Measurements from ENCODE around the gene GRIN2D.
"Not testable (repeated sequence)": the region's sequence is repeated elsewhere in the genome, so short reads cannot be mapped to it uniquely, and the experiment has no call there.

Gene GRIN2D

DNA sequence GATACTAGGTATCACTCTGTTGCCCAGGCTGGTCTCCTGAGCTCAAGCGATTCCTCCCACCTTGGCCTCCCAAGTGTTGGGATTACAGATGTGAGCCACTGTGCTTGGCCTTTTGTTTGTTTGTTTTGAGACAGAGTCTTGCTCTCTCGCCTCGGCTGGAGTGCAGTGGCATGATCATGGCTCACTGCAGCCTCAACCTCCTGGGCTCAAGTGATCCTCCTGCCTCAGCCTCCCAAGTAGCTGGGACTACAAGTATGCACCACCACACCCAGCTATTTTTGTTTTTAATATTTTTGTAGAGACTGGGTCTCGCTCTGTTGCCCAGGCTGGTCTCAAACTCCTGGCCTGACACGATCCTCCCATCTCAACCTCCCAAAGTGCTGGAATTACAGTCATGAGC, 21.7 kb upstream of the GRIN2D start:
- DNase-seq (ENCODE audit: low spot score), result not testable (repeated sequence)

DNA sequence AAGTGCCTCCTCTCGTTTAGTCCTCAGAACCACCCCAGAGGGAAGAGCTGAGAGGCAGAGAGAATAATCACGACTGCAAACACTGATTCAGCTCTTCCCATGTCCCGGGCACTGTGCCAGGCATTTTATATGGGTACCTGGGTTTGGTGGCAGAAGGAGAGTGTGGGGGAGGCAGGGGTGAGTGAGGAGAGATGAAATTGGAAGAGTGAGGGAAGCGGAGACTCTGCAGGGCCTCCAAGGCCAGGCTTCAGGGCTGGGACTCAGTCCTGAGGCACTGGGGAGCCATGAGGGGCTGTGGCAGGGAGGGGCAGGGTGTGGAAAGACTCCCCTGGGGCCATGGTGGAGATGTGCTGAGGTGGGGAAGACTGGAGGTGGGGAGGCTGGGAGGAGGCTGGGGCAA, 20.6 kb upstream of the GRIN2D start:
- DNase-seq (ENCODE audit: low spot score), result no peak

DNA sequence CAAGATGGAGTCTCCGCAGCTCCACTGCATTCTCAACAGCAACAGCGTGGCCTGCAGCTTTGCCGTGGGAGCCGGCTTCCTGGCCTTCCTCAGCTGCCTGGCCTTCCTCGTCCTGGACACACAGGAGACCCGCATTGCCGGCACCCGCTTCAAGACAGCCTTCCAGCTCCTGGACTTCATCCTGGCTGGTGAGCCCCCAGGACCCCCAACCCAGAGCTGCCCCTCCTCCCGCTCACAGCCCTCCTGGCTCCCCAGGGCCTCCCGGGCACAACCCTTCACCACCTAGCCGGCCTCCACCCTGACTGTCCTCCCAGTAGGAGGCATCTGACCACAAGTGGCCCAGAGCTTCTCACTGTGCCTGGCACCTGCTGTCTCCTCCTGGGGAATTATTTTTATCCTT, 19.9 kb upstream of the GRIN2D start:
- no peak for DNase-seq (ENCODE audit: low spot score)

DNA sequence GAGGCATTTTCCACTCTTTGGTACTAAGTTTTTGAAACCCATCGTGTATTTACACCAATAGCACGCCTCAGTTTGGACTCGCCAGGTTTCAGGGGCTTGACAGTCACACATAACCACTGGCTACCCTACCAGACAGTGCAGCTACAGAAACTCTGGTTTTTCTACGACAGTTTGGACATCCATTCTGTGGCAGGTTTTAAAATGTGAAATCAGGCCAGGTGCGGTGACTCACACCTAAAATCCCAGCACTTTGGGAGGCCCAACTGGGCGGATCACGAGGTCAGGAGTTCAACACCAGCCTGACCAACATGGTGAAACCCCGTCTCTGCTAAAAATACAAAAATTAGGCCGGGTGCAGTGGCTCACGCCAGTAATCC, 15.3 kb upstream of the GRIN2D start:
- DNase-seq (ENCODE audit: low spot score), result no peak

DNA sequence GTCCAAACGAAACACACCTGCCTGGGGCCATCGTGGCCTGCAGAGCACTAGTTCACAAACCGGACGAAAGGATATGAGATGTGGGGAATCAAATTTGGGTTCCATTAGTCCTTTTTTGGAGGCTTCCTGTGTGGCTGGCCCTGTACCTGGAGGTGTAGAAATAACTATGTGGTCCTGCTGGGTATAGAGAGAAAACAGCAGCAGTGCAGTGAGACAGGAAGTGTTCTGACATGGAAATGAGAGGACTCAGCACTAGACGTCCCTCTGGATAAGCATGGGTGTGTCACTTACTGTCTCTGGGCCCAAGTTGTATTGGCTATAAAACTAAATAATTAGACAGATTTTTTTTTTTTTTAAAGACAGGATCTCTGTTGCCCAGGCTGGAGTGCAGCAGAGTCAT, 14.4 kb upstream of the GRIN2D start:
- no peak for DNase-seq (ENCODE audit: low spot score)

DNA sequence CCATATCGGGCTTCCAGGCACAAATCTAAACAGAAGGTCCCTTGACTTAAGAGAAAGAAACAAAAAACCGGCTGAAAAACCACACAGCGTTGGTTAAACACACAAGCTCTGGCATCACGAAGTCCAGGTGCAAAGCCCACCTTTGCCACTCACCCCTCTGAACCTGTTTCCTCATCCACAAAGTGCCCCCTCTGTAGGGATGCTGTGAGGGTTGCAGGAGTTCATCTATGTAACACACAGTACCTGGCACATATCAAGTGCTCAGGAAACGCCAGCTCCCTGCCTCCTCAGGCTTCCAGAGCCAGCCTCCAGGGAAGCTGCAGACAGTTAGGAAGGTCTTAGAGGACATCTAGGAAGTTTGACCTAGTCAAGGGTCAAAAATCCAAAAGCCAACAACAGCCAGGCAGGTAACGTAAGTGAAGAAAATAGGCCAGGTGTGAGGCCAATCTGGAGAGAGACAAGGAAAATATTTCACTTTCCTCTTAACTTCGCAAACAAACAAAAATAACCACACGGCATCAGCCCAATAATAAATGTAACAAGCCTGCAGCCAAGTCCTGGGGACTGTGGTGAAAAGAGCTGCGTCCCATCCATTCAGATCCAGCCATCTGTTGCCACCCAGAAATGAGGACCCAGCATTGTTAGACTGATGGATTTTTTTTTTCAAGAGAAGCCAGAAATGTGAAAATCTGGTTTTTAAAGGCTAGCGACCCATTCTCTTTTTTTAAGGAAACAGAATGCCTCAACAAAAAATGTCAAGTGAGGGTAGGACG, 12.1 kb upstream of the GRIN2D start:
- no peak for DNase-seq (ENCODE audit: low spot score)

DNA sequence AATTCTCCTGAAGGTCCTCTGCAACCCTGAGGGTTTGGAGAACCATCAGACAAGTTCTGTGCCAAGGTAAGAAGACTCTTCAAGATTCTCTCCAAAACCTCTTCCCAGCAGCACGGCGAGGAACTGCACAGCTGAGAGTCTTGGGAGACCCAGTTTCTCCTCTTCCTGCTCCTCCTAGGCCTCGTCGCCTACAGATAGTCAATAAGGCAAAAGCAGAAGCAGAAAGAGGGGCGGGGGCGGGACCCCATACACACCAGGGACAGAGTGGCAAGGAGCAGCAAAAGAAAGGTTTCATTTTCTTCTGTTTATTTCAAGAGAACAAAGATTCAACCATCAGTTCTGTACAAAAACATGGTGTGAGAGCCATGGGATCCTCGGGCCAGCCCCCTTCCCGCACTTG, 11.2 kb upstream of the GRIN2D start:
- no peak for DNase-seq (ENCODE audit: low spot score)

DNA sequence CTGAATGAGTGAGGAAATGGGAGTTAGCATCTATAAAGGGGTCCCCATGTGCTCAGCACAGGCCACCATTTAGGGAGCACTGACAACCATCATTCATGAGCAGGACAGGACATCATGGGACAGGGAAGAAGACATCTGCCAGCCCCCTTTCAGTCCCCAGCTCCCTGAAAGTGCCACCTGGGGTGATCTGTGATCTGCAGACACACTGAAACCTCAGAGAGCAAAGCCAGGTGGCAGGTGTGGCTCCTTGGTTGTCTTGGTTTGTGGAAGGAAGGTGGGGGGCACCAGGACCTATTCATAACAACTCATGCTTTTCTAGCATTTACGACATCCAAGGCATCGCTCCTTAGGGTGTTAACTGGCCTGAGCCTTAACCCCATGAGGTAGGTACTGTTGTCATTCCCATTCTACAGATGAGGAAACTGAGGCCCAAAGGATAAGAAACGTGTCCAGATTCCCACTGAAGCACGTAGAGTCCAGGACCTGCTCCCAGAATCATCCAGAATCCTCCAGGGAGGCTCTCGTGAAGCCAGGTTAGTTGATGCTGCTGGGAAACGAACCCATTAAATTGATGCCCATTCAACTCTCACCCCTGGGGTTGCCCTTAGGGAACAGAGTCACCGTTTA, 7.9 kb upstream of the GRIN2D start:
- DNase-seq (ENCODE audit: low spot score), result no peak

DNA sequence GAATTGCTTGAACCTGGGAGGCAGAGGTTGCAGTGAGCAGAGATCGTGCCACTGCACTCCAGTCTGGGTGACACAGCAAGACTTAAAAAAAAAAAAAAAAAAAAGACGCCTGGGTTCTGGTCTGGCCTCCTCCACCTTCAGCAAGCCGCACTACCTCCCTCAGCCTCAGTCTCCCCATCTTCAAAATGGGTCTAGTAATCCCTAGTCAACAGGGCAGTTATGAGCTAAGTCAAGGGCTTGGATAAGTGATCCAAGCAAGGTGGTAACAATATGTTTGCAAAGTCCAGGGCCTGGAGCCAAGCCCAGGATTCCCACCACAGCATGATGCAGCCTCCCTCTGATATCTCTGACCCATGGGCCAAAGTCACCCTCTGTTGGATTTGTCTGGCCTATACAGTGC, 6.5 kb upstream of the GRIN2D start:
- no peak for DNase-seq (ENCODE audit: low spot score)

DNA sequence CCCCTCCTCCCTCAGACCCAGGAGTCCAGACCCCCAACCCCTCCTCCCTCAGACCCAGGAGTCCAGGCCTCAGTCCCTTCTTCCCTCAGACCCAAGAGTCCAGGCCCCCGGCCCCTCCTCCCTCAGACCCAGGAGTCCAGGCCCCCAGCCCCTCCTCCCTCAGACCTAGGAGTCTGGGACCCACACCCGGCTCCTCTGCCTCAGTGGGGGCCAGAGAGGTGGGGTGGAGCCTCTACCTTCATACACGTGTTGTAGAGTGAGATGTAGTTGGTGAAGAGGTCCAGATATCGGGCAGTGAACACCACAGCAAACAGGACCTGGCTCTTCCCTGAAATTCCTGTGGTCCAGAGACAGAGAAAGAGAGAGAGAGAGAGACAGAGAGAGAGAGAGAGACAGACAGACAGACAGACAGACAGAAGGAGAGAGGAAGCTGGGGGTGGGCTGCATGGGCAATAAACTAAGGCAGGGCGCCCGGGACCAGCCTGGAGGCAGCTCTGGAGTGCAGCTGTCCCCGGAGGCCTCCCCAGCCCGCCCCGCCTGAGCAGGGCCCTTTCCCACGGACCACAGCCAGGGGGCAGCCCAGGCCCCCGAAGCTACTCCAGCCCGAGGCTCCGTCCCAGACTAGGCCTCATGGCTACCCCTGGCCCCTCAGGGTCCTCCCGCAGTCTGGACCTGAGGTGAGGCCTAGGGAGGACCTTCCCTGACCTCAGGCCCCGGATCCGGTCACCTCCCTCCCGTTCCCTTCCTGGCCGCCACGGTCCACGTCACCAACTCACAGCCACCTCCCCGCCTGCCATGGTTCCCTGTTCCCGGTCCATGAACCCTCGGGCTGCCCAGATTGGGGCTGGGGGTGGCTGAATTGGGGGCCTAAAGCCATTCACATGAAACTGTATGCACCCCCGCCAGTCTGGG, 3.0 kb upstream of the GRIN2D start:
- peak; percentile 71 for DNase-seq (ENCODE audit: low spot score)

DNA sequence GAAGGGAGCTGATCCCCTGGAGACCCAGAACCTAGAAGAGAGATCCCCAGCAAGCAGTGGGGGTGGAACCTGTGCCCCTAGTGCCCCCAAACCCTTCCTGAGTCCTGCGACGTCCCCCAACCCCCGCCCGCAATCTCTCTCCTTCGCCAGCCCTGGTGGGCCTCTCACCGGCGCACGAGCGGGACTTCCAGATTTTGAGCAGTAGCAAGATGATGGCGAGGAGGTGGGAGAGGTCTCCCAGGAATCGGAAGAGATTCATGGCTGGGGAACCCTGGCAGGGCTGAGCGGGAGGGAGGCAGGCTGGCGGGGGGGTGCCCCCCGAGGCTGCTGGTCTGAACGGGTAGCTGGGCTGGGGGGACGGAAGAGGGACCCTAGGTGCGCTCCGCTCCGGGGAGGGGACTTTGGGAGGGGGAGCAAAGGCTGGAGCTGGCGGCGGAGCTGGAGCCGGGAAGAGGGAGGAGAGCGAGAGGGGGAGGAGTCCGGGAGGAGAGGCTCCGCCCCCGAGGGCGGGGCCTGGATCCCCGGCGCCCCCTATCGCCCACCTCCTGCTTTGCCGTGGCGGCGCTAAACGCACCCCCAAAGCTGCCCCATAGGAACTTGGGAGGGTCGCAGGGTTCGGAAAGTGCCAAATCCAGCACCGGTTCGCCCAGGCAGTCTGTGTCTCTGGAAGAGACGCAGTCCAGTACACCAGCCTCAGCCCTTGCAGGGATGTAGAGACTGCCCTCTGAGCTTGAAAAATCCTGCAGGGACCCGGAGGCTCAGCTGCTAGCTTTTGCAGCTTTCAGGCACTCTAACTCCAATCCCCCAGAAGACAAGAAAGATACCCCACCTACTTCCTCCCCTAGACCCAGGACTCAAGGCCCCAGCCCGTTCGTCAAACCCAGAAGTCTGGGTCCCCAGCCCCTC, 2.1 kb upstream of the GRIN2D start, which contains the start of gene KDELR1:
Gene KDELR1 (minus strand): TSS at position 452 of the 906 bp plus-strand sequence. CDS start 193 bp downstream, at position 259.
- peak; percentile 83 for DNase-seq (ENCODE audit: low spot score)

DNA sequence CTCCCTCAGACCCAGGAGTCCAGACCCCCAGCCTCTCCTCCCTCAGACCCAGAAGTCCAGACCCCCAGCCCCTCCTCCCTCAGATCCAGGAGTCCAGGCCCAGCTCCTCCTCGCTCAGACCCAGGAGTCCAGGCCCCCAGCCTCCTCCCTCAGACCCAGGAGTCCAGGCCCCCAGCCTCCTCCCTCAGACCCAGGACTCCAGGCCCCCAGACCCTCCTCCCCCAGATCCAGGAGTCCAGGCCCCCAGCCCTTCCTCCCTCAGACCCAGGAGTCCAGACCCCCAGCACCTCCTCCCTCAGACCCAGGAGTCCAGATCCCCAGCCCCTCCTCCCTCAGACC, 1.5 kb upstream of the GRIN2D start:
- not testable (repeated sequence) for DNase-seq (ENCODE audit: low spot score)

DNA sequence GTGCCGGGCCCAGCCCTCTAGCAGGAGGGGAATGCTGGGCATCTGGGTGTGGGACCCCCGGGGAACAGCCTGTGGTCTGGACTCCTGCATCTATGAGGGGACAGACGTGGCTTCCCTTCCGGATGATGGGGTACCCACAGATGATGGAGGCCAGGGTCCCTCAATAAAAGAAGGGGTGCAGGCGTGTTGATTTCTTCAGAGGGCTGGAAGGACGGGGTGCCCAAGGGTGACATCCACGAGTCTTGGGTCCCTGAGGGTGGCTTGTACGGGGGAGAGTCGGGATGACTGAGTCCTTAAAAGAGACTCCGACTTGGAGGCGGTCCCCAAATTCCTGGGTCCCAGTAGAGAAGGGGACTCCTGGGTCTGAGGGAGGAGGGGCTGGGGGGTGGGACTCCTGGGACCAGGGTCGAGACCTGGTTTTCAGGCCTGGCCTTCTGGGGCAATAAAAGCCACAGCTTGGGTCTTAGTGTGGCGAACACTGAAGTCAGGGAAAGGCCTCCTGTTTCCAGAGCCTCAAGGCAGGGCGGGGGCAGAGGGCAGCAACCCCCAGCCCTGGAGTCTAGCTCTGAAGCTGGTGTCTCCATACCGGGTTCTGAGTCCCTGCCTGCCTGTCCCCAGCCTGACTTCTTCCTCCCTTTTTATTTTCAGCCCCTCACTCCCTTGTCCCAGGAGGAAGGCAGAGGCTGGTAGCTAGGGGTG, 459 bp upstream of the GRIN2D start:
- DNase-seq (ENCODE audit: low spot score), result no peak

DNA sequence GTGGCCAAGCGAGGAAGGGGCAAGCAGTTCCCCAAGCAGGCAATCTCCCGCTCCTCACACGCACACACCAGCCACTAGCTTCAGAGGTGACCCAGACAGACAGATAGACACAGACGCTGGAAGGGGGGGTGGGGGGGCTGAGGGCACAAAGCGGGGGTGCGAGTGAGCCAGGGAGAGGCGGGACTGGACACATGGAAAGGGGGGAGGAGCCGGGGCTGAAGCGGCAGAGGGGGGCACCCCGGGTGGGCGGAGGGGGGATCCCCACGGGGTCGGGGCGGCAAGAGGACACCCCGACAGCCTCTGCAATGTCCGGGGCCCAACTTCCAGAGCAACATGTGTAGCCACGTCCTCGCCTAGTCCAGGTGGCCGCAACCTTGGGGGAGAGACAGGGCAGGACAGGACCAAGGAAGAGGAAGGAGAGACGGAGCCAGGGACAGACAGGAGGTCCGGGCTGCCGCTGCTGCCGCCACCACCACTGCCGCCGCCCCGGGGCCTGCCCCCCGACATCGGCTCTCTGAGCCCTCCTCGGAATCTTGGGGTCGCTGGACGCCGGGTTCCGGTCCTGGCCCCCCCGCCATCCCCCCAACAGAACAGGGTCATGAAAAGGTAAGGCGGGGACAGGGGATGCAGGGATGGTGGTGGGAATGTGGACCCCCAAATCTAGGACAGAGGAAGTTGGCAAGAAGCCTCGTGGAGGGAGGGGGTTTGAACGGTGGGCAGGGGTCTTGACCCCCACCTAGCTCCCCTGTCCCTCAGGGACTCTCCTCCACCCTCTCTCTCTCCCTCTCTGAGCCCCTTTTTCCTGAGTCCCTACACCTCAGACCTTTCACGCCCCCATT, 1.1 kb downstream of the GRIN2D start:
- DNase-seq (ENCODE audit: low spot score), result no peak

DNA sequence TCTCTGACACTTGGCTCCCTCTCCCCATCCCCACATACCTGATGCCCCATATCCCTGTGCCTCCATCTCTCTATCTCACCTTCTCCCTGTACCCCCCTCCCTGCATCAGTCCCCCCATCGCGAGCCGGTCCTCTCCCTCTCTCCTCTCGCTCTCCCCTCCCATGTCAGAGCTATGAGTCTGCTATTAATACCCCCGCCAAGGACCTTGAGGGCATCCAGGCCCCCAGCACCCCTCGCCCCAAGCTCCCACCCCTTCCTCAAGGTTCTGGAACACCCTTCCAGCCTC, 1.6 kb downstream of the GRIN2D start:
- no peak for DNase-seq (ENCODE audit: low spot score)

DNA sequence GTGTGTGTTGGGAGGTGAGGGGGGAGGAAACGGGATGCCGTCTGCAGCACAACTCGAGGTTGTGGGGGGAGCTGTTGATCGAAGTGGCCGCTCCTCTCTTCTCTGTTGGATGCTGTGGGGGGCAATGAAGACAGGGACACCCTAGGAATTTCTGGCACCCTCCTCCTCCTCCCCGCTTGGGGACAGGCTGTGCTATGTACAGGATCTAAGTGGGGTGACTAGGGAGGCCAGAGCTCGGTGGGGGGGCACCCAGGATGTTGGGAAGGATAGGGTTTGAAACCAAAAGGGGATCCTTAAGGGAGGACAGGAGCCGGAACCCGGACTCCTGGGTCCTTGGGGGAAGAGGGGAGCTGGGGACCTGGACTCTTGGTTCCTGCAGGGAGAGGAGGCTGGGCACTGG, 2.0 kb downstream of the GRIN2D start:
- DNase-seq (ENCODE audit: low spot score), result no peak

DNA sequence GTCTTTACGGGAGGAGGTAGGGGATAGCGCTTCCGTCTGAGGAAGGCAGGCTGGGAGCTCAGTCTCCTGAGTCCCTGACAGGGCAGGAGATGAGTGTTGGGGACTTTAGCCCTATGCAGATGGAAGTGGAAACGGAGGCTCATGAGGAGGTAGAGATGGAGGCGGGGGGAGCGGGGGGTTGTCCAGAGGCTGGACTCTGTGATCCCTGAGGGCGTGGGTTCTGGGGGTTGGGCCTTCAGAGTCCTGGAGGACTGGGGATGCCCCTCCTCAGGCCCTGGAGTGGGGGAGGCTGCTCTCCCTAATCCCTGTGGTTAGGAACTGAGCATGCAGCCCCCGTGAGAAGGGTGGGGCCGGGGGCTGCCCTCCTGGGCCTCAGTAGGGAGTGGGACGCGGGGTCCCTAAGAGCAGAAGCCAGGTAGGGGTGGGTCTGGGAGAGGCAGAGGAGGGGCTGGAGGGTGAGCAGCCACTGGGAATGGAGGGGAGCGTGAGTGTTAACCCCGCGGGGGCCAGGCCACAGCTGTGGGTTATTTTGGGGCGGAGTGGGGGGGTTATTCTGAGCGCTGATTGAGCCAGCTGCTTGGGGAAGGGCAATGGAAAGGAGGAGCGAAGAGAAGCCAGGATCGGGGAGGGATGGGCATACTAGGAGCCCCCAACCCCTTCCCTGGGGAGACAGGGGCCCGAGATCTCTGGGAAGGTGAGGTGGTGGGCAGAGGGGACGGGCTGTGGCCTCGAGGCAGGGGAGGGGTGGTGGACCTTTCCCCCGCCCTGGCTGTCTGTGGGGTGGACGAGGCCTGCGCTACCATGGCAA, 2.8 kb downstream of the GRIN2D start:
- no peak for DNase-seq (ENCODE audit: low spot score)

DNA sequence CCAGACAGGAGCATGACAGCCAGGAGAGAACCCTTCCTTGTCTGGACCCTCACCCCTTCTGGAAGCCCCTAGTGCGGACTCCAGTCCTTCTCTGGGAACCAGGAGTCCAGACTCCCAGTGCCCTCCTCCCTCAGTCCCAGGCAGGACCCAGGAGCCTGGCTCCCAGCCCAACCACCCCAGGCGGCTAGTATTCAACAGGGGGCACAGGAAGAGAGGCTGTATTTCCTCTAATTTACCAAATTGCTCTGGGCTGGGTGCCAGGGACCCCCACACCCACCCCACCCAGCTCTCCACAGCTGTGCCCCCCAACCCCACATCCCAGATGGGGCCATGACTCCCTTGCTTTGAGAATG, 3.3 kb downstream of the GRIN2D start:
- DNase-seq (ENCODE audit: low spot score), result no peak

DNA sequence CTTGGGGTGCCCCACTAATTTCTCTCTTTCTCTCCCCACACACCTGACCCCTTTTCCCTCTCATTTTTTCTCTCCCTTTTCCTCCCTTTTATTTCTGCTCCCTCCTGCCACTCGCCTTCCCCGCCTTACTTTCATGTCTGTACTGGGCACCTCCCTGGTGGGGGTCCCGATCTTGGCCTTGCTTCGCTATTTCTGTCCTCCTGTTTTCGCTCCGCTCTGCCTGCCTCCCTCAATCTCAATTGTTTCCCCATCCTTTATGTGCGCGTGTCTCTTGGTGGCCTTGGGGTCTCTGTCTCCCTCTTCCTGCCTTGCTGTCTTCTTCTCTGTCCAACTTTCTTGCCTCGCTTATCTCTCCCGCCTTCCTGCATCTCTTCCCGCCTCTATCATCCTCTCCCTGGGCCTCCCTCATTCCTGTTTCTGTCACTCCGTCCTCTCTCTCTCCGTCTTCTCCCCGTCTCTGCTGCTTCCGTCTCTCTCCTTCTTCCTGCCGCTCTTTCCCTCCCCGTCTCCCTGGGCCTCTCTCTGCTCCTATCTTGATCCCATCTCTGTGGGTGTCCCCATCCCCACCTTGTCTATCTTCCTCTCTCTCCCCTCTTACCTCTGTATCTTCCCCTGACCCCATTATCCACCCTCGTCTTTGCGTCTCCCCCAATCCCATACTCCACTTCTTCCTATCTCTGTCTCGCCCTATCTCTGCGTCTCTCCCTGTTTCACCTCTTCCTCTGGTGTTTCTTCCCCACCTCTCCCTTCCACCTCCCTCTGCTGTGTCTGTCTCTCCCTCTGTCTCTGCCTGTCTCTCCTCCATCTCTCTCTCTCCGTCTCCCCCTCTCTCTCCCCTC, 4.0 kb downstream of the GRIN2D start:
- DNase-seq (ENCODE audit: low spot score), result no peak
